Natural killer cell (primary cell): ENCODE results near the gene IQCM. TPM values are rescaled to one million over a fixed set of nuclear protein-coding genes. Genes with fewer than 3 reads are reported as not detected.
"Not testable (repeated sequence)": the region's sequence is repeated elsewhere in the genome, so short reads cannot be mapped to it uniquely, and the experiment has no call there.

Source experiments
- ATAC-seq, 3 donors: fragments of 150-1000 bp in 2 of 3; fragments of 200-7000 bp in 1 of 3; cut with Tn5 transposase; 1 replicate in 1 of 3; 2 replicates in 2 of 3; pipeline ENCODE4 v1.10.0; 2021; ENCODE audit warnings: mild to moderate bottlenecking in 2 of 3, moderate library complexity in 2 of 3
- DNase-seq, 2 donors: peaks; one replicate each; pipeline versions ENCODE4 v3.0.0 to v3.0.0-alpha.2; 2013 to 2021; ENCODE audit warnings: mixed read lengths in 1 of 2
- H3K27ac ChIP-seq: one replicate; pipeline ENCODE4 v1.5.1; 2013; ENCODE audit warnings: mild to moderate bottlenecking, low read length
- H3K27me3 ChIP-seq: one replicate; pipeline ENCODE4 v1.6.1; 2013; ENCODE audit warnings: low read length; ENCODE audit not compliant: control insufficient read depth, insufficient read depth
- H3K36me3 ChIP-seq: one replicate; pipeline ENCODE4 v1.6.1; 2013; ENCODE audit warnings: low read length; ENCODE audit not compliant: control insufficient read depth, insufficient read depth
- H3K4me1 ChIP-seq: one replicate; pipeline ENCODE4 v1.6.1; 2013; ENCODE audit warnings: low read length; ENCODE audit not compliant: control insufficient read depth, insufficient read depth
- H3K4me3 ChIP-seq: one replicate; pipeline ENCODE4 v1.5.1; 2013; ENCODE audit warnings: low read length
- H3K9me3 ChIP-seq: one replicate; pipeline ENCODE4 v1.6.1; 2013; ENCODE audit warnings: low read length; ENCODE audit not compliant: control insufficient read depth, insufficient read depth
- H3K27ac Mint-ChIP-seq, 2 donors: one replicate each; pipeline ENCODE4 v1.8.0; 2022; ENCODE audit warnings: mild to moderate bottlenecking in 2 of 2, mixed read lengths in 2 of 2, moderate library complexity in 1 of 2
- H3K27me3 Mint-ChIP-seq, 2 donors: one replicate each; pipeline ENCODE4 v1.8.0; 2022; ENCODE audit warnings: low read depth in 2 of 2, mixed read lengths in 2 of 2
- H3K36me3 Mint-ChIP-seq: one replicate; pipeline ENCODE4 v1.8.0; 2022; ENCODE audit warnings: mixed read lengths
- H3K4me1 Mint-ChIP-seq, 2 donors: one replicate each; pipeline ENCODE4 v1.8.0; 2022; ENCODE audit warnings: mixed read lengths in 2 of 2
- H3K4me3 Mint-ChIP-seq: one replicate; pipeline ENCODE4 v1.8.0; 2022; ENCODE audit warnings: mild to moderate bottlenecking, moderate library complexity, mixed read lengths
- H3K9me3 Mint-ChIP-seq, 2 donors: one replicate each; pipeline ENCODE4 v1.8.0; 2022; ENCODE audit warnings: mixed read lengths in 2 of 2
- WGBS: methylation state at CpG from one replicate; pipeline ENCODE4 v1.1.7; 2013; ENCODE audit warnings: missing lambda C conversion rate; ENCODE audit not compliant: insufficient coverage; 5-methylcytosine and 5-hydroxymethylcytosine counted together
- intact Hi-C: fragments of 100-400 bp; cut with micrococcal nuclease; formaldehyde crosslinking; loops from one replicate; pipeline ENCODE4 v1.14.2; 2022
- total RNA-seq, 4 donors: library from RNA; stranded (reverse); fragments of 120-200 nt in 1 of 4; gene quantifications; one replicate each; pipeline versions ENCODE4 v1.2.3 to v1.2.4, GENCODE V29; 2013 to 2022
- TF ChIP-seq, protein P1 (sequence below): fragments of 200-600 bp; IDR thresholded peaks from one replicate; pipeline ENCODE4 v1.8.0; 2022; ENCODE audit warnings: antibody characterized with exemption

The IQCM gene
- total RNA-seq, 3 donors from 2014 or later (not counting 1 experiment from before 2014, with no cell fraction given), result not detected

DNA sequence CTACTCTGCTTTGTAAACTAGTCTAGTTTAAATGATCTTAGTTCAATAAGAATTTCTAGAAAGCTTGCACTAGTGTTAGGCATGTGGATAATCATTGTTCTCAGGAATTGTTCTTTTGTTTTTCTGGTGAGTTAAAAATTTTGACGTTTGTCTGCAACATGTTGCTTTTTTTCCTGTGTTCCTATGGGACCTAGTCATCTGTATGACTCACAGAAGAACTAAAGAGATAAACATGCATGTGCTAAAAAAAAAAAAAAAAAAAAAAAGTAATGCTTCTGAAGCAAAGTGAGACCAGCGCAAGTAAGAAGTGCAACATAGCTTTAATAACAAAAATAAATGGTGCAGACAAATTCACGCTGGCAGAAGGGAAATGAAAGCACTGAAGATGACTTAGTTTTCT lies 471.2 kb downstream of the IQCM start:
- H3K27ac ChIP-seq, result no peak overlapping the region
- intact Hi-C loops, result no loop called here
- no peak overlapping the region for H3K27ac Mint-ChIP-seq
- no peak overlapping the region for H3K4me3 Mint-ChIP-seq
- H3K4me1 ChIP-seq, result no peaks in the 10 kb centered on the region
- H3K36me3 Mint-ChIP-seq, result no peaks in the 10 kb centered on the region
- 86% methylated on average over 3 of the region's 3 CpGs for WGBS
- DNase-seq, result no peak
- H3K9me3 ChIP-seq, result peaks cover 3% of the 10 kb centered on the region
- TF ChIP-seq, protein P1, sequence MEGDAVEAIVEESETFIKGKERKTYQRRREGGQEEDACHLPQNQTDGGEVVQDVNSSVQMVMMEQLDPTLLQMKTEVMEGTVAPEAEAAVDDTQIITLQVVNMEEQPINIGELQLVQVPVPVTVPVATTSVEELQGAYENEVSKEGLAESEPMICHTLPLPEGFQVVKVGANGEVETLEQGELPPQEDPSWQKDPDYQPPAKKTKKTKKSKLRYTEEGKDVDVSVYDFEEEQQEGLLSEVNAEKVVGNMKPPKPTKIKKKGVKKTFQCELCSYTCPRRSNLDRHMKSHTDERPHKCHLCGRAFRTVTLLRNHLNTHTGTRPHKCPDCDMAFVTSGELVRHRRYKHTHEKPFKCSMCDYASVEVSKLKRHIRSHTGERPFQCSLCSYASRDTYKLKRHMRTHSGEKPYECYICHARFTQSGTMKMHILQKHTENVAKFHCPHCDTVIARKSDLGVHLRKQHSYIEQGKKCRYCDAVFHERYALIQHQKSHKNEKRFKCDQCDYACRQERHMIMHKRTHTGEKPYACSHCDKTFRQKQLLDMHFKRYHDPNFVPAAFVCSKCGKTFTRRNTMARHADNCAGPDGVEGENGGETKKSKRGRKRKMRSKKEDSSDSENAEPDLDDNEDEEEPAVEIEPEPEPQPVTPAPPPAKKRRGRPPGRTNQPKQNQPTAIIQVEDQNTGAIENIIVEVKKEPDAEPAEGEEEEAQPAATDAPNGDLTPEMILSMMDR, result no peak
- H3K27me3 Mint-ChIP-seq, result no peaks in the 10 kb centered on the region
- no peaks in the 10 kb centered on the region for H3K36me3 ChIP-seq
- no peak overlapping the region for H3K4me3 ChIP-seq
- H3K27me3 ChIP-seq, result no peaks in the 10 kb centered on the region
- no peaks in the 10 kb centered on the region for H3K4me1 Mint-ChIP-seq
- ATAC-seq, result no peak
- H3K9me3 Mint-ChIP-seq, result peaks cover 12 to 15% of the 10 kb centered on the region in 2 donors

DNA sequence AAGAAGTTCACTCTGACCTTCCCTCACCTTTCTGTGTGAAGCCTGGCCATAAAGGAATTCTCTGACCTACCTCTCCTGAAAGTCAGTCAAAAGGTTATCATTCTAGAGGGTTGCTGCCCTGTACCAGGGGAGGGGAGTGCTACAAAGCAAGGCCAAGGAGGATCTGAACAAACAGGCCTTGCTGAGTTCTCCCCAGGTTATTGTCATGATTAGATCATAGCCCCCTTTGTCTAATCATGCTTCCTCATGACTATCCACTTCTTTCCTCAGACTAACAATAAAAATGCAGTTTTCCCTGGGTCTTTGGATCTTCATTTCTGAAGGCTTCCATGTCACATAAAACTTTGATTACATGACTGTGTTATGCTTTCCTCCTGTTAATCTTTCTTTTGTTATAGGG lies 472.0 kb downstream of the IQCM start:
- TF ChIP-seq, protein P1, result no peak
- ATAC-seq (no peak), DNase-seq (no peak)
- Mint-ChIP-seq H3K9me3 (peaks cover 12 to 16% of the 10 kb centered on the region in 2 donors), H3K4me1 (no peaks in the 10 kb centered on the region), H3K36me3 (no peaks in the 10 kb centered on the region), H3K27me3 (no peaks in the 10 kb centered on the region), H3K4me3 (no peak overlapping the region), H3K27ac (no peak overlapping the region)
- H3K4me1 ChIP-seq, result no peaks in the 10 kb centered on the region
- no peaks in the 10 kb centered on the region for H3K36me3 ChIP-seq
- intact Hi-C loops, result no loop called here
- H3K27ac ChIP-seq, result no peak overlapping the region
- peaks cover 3% of the 10 kb centered on the region for H3K9me3 ChIP-seq
- H3K27me3 ChIP-seq, result no peaks in the 10 kb centered on the region
- no peak overlapping the region for H3K4me3 ChIP-seq

DNA sequence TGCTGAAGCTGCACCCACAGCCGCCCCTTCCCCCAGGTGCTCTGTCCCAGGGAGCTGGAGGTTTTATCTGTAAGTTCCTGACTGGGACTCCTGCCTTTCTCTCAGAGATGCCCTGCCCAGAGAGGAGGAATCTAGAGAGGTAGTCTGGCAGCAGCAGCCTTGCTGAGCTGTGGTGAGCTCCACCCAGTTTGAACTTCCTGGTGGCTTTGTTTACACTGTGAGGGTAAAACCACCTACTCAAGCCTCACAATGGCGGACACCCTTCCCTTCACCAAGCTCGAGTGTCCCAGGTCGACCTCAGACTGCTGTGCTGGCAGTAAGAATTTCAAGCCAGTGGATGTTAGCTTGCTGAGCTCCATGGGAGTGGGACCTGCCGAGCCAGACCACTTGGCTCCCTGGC lies 474.5 kb downstream of the IQCM start:
- H3K36me3 Mint-ChIP-seq, intact Hi-C loops, H3K4me3 Mint-ChIP-seq, H3K27ac Mint-ChIP-seq, DNase-seq, H3K27ac ChIP-seq, H3K27me3 ChIP-seq, H3K9me3 ChIP-seq, H3K4me1 Mint-ChIP-seq, H3K36me3 ChIP-seq, H3K27me3 Mint-ChIP-seq, H3K4me3 ChIP-seq, H3K4me1 ChIP-seq, ATAC-seq: not testable (repeated sequence)
- WGBS, result 80% methylated on average over 5 of the region's 5 CpGs
- peaks cover 21 to 22% of the 10 kb centered on the region in 2 donors for H3K9me3 Mint-ChIP-seq

DNA sequence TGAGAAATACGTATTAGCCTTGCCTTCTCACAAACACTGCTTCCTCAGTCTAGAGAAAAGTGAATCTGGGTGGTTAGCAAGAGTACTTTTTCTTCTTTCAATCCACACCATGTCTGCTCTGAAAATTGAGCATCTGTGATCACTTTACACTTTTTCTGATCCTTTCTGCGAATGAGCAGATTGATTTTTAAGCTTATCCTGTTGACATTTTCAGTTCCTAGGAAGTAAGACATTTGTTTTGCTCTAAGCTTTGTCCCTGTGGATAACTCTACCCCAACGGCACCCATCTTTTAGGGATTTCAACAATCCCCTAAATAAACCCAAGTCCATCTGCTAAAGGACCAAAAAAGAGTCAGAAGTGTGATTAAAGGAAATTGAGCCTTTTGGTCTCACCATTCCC lies 487.5 kb downstream of the IQCM start:
- Histone ChIP-seq H3K4me1 (no peaks in the 10 kb centered on the region), H3K36me3 (no peaks in the 10 kb centered on the region), H3K9me3 (no peaks in the 10 kb centered on the region), H3K27ac (no peak overlapping the region), H3K4me3 (no peak overlapping the region), H3K27me3 (no peaks in the 10 kb centered on the region)
- intact Hi-C loops, result no loop called here
- Mint-ChIP-seq H3K36me3 (no peaks in the 10 kb centered on the region), H3K9me3 (peaks cover 16 to 20% of the 10 kb centered on the region in 2 donors), H3K27ac (no peak overlapping the region), H3K4me1 (no peaks in the 10 kb centered on the region), H3K4me3 (no peak overlapping the region), H3K27me3 (no peaks in the 10 kb centered on the region)
- DNase-seq (no peak), ATAC-seq (no peak)
- 84% methylated on average over 2 of the region's 3 CpGs for WGBS
- TF ChIP-seq, protein P1, result no peak
